Ovary (tissue), 9 donors: ENCODE results near the gene PTPRN2. TPM values are rescaled to one million over a fixed set of nuclear protein-coding genes. Genes with fewer than 3 reads are reported as not detected.

Experiments
- DNase-seq, 5 donors: peaks; one replicate each; pipeline ENCODE4 v3.0.0-alpha.2; 2019 to 2020
- H3K27ac ChIP-seq, 2 donors: fragments of 200-600 bp; one replicate each; pipeline versions ENCODE4 v1.5.1 to v1.8.0; 2019 to 2022
- H3K27me3 ChIP-seq: fragments of 200-600 bp; one replicate; pipeline ENCODE4 v1.8.0; 2022
- H3K36me3 ChIP-seq: fragments of 200-600 bp; sonication (generic); one replicate; pipeline ENCODE4 v1.5.1; 2019
- H3K4me1 ChIP-seq: one replicate; pipeline ENCODE4 v1.8.1; 2013; ENCODE audit warnings: mild to moderate bottlenecking, moderate library complexity; ENCODE audit not compliant: insufficient read depth
- H3K4me3 ChIP-seq: fragments of 200-600 bp; sonication (generic); one replicate; pipeline ENCODE4 v1.5.1; 2017
- H3K9me3 ChIP-seq, 2 donors: fragments of 200-600 bp in 1 of 2; sonication (generic) in 1 of 2; one replicate each; pipeline versions ENCODE4 v1.5.1 to v1.8.1; 2013 to 2019; ENCODE audit warnings: mild to moderate bottlenecking in 1 of 2, moderate library complexity in 1 of 2
- CTCF ChIP-seq, 3 donors: fragments of 450-650 bp in 2 of 3; fragments of 200-600 bp in 1 of 3; IDR thresholded peaks; one replicate each; pipeline versions ENCODE4 v1.5.1 to v1.8.0; 2016 to 2022; ENCODE audit warnings: antibody characterized with exemption in 3 of 3, mild to moderate bottlenecking in 1 of 3
- EP300 ChIP-seq: sonication (generic); formaldehyde crosslinking; IDR thresholded peaks from one replicate; pipeline ENCODE4 v1.6.1; 2017; ENCODE audit warnings: antibody characterized with exemption
- POLR2A ChIP-seq: fragments of 450-650 bp; IDR thresholded peaks from one replicate; pipeline ENCODE4 v1.6.1; 2017; ENCODE audit warnings: antibody characterized with exemption, mild to moderate bottlenecking, moderate library complexity
- WGBS, 3 donors: extraction: QIAGEN DNeasy Blood & Tissue Kit in 1 of 3; methylation state at CpG; one replicate each; pipeline versions ENCODE4 v1.1.5 to v1.1.7; 2013 to 2017; 5-methylcytosine and 5-hydroxymethylcytosine counted together
- intact Hi-C, 4 donors: fragments of 100-400 bp; cut with DNase I; formaldehyde crosslinking; loops; one replicate each; pipeline versions ENCODE4 v1.11.0 to v1.15.1; 2022 to 2023
- polyA plus RNA-seq, 2 donors: library from polyadenylated mRNA; stranded (reverse); fragments of 200-250 nt in 1 of 2; fragments of 350-450 nt in 1 of 2; fragmentation: Illumina TruSeq in 1 of 2; extraction: RNeasy Lipid Tissue Mini Kit (QIAGEN cat#74804) in 1 of 2; gene quantifications; one replicate each; pipeline ENCODE4 v1.2.3, GENCODE V29; 2013 to 2014
- total RNA-seq, 7 donors: library from RNA; depleted of rRNA in 2 of 7; stranded (reverse); fragments of >200 nt in 2 of 7; fragmentation: NEBNext Ultra II Directional in 3 of 7; extraction: Animal tissue kit (Norgen Biotek cat#: 25700) in 3 of 7; gene quantifications; one replicate each; pipeline versions ENCODE4 v1.1.0 to v1.2.4, GENCODE V29; 2016 to 2023
- donor health status: DM: no; HTN: no; CAD: no; lungs with moderate emphysema.
- donor health status: DM: no; HTN: no; CAD: no.
- donor health status: Bipolar disorder and iron deficiency.
- donor health status: DM: yes; HTN: yes; CAD: no.
- donor health status: DM: no; HTN: no; CAD: no.
- donor health status: DM: yes; HTN: yes; CAD: no.

PTPRN2 gene
- total and polyA plus RNA-seq, 9 donors = 3.5 to 11.1 (median 5.9) TPM

GRCh38 chr7:158194365-158194900, 393.2 kb downstream of the PTPRN2 start:
- no peak for TF ChIP-seq POLR2A
- WGBS, 3 donors = 83 to 89% (median 85%) methylated on average over 15 of the region's 15 CpGs

GRCh38 chr7:158193446-158193845, 394.2 kb downstream of the PTPRN2 start:
- Histone ChIP-seq H3K27ac (no peak overlapping the region), H3K27me3 (no peaks in the 10 kb centered on the region), H3K4me3 (no peak overlapping the region), H3K4me1 (no peaks in the 10 kb centered on the region), H3K36me3 (no peaks in the 10 kb centered on the region), H3K9me3 (peaks cover 0 to 5% of the 10 kb centered on the region in 2 donors)
- 85 to 93% (median 89%) methylated on average over 10 to 14 of the region's 14 CpGs for WGBS, 3 donors
- intact Hi-C loops = no loop called here
- no peak for TF ChIP-seq EP300
- no peak for TF ChIP-seq CTCF (IDR thresholded peaks at IDR 0.05)
- no peak for TF ChIP-seq POLR2A
- DNase-seq = no peak

More at GRCh38 chr7:158194365-158194900, 393.2 kb downstream of the PTPRN2 start:
- no peak for DNase-seq
- Histone ChIP-seq H3K9me3 (peaks cover 0 to 5% of the 10 kb centered on the region in 2 donors), H3K36me3 (no peaks in the 10 kb centered on the region), H3K27ac (no peak overlapping the region), H3K27me3 (no peaks in the 10 kb centered on the region), H3K4me1 (no peaks in the 10 kb centered on the region), H3K4me3 (no peak overlapping the region)
- intact Hi-C loops = no loop called here

- DNase-seq = no peak
- WGBS, 3 donors = 79 to 86% (median 84%) methylated on average over 18 of the region's 18 CpGs
- H3K27me3 ChIP-seq = no peaks in the 10 kb centered on the region
These were observed 394.7 kb downstream of the PTPRN2 start for GRCh38 chr7:158192956-158193355.

GRCh38 chr7:158192184-158192835, 395.3 kb downstream of the PTPRN2 start:
- Histone ChIP-seq H3K4me3 (no peak overlapping the region), H3K27ac (no peak overlapping the region), H3K9me3 (peaks cover 0 to 5% of the 10 kb centered on the region in 2 donors), H3K27me3 (no peaks in the 10 kb centered on the region), H3K36me3 (no peaks in the 10 kb centered on the region), H3K4me1 (no peaks in the 10 kb centered on the region)
- DNase-seq = no peak
- WGBS, 3 donors = 86 to 92% (median 87%) methylated on average over 28 of the region's 28 CpGs
- TF ChIP-seq CTCF (IDR thresholded peaks at IDR 0.05) (no peak), EP300 (no peak), POLR2A (no peak)
- intact Hi-C loops = no loop called here

More at GRCh38 chr7:158192956-158193355, 394.7 kb downstream of the PTPRN2 start:
- no peak for TF ChIP-seq POLR2A
- TF ChIP-seq CTCF (IDR thresholded peaks at IDR 0.05) = no peak
- TF ChIP-seq EP300 = no peak
- Histone ChIP-seq H3K36me3 (no peaks in the 10 kb centered on the region), H3K27ac (no peak overlapping the region), H3K9me3 (peaks cover 0 to 5% of the 10 kb centered on the region in 2 donors), H3K4me1 (no peaks in the 10 kb centered on the region), H3K4me3 (no peak overlapping the region)
- intact Hi-C loops = no loop called here

- intact Hi-C loops = no loop called here
- DNase-seq = no peak
- no peaks in the 10 kb centered on the region for H3K27me3 ChIP-seq
- H3K27ac ChIP-seq = no peak overlapping the region
- 89 to 92% (median 90%) methylated on average over 8 of the region's 8 CpGs for WGBS, 3 donors
- no peaks in the 10 kb centered on the region for H3K36me3 ChIP-seq
- peaks cover 0 to 5% of the 10 kb centered on the region in 2 donors for H3K9me3 ChIP-seq
- H3K4me3 ChIP-seq = no peak overlapping the region
- H3K4me1 ChIP-seq = no peaks in the 10 kb centered on the region
- TF ChIP-seq CTCF (IDR thresholded peaks at IDR 0.05) = no peak
- TF ChIP-seq POLR2A = no peak
- TF ChIP-seq EP300 = no peak
These were observed 396.0 kb downstream of the PTPRN2 start for GRCh38 chr7:158191671-158192070.
